Right ventricle myocardium inferior (tissue), 1 donor: Measurements from ENCODE around the gene ACTR2. TPM values are rescaled to one million over a fixed set of nuclear protein-coding genes. Genes with fewer than 3 reads are reported as not detected.
A peak's percentile ranks its signal among the peaks of the same experiment; 100 is the strongest.

Source experiments
- ATAC-seq: fragments of 200-7000 bp; cut with Tn5 transposase; one replicate; pipeline ENCODE4 v1.9.1; 2020; ENCODE audit warnings: mild to moderate bottlenecking, moderate library complexity
- DNase-seq: peaks from one replicate; pipeline ENCODE4 v3.0.0; 2021; ENCODE audit errors: missing footprints
- intact Hi-C: fragments of 100-400 bp; cut with DNase I; formaldehyde crosslinking; loops from one replicate; pipeline ENCODE4 v1.11.0; 2022
- total RNA-seq: library from RNA; stranded (reverse); fragmentation: NEBNext Ultra II Directional; extraction: Animal tissue kit (Norgen Biotek cat#: 25700); gene quantifications from one replicate; pipeline ENCODE4 v1.2.1, GENCODE V29; 2021
- donor health status: DM: no; HTN: yes; CAD: no; lungs with severe emphysema.

Gene ACTR2
- total RNA-seq, 1 donor from 2014 or later = 108 TPM

- intact Hi-C loops = loop anchor here (5.0 kb wide), 1 partner anchor 303 kb away; no protein-coding TSS in a partner anchor
- no peak for DNase-seq
- ATAC-seq = no peak
These were observed 41.3 kb downstream of the ACTR2 start for GRCh38 chr2:65268957-65269356.

GRCh38 chr2:65273344-65273743 lies 45.7 kb downstream of the ACTR2 start:
- intact Hi-C loops = no loop called here
- DNase-seq (no peak), ATAC-seq (no peak)

- no peak for ATAC-seq
- no peak for DNase-seq
- intact Hi-C loops = no loop called here
These were observed 47.7 kb downstream of the ACTR2 start for GRCh38 chr2:65275141-65275915.

GRCh38 chr2:65276609-65277008 lies 49.0 kb downstream of the ACTR2 start:
- ATAC-seq = no peak
- no peak for DNase-seq
- intact Hi-C loops = no loop called here

GRCh38 chr2:65277118-65277517 lies 49.5 kb downstream of the ACTR2 start:
- ATAC-seq = no peak

GRCh38 chr2:65277791-65278483 lies 50.3 kb downstream of the ACTR2 start:
- intact Hi-C loops = no loop called here

More at GRCh38 chr2:65277118-65277517, 49.5 kb downstream of the ACTR2 start:
- DNase-seq = no peak
- intact Hi-C loops = no loop called here

GRCh38 chr2:65278531-65278981 lies 50.9 kb downstream of the ACTR2 start:
- intact Hi-C loops = no loop called here

More at GRCh38 chr2:65277791-65278483, 50.3 kb downstream of the ACTR2 start:
- no peak for DNase-seq
- peak; percentile 34 for ATAC-seq

GRCh38 chr2:65279756-65280155 lies 52.1 kb downstream of the ACTR2 start:
- ATAC-seq (no peak), DNase-seq (no peak)
- intact Hi-C loops = no loop called here

More at GRCh38 chr2:65278531-65278981, 50.9 kb downstream of the ACTR2 start:
- DNase-seq (no peak), ATAC-seq (no peak)

GRCh38 chr2:65281627-65282351 lies 54.2 kb downstream of the ACTR2 start:
- intact Hi-C loops = no loop called here
- peak; percentile 75 for ATAC-seq
- no peak for DNase-seq

- ATAC-seq (no peak), DNase-seq (no peak)
- intact Hi-C loops = no loop called here
These were observed 54.9 kb downstream of the ACTR2 start for GRCh38 chr2:65282477-65283053.

- intact Hi-C loops = no loop called here
- no peak for ATAC-seq
- no peak for DNase-seq
These were observed 59.7 kb downstream of the ACTR2 start for GRCh38 chr2:65287364-65287763.

- ATAC-seq (no peak), DNase-seq (no peak)
- intact Hi-C loops = no loop called here
These were observed 63.8 kb downstream of the ACTR2 start for GRCh38 chr2:65291216-65292105.

GRCh38 chr2:65292106-65292400 lies 64.4 kb downstream of the ACTR2 start:
- no peak for ATAC-seq
- no peak for DNase-seq
- intact Hi-C loops = no loop called here

GRCh38 chr2:65292461-65293011 lies 64.9 kb downstream of the ACTR2 start:
- DNase-seq = no peak
- intact Hi-C loops = no loop called here
- peak; percentile 49 for ATAC-seq

- intact Hi-C loops = no loop called here
- DNase-seq = no peak
- no peak for ATAC-seq
These were observed 65.7 kb downstream of the ACTR2 start for GRCh38 chr2:65293376-65293775.

- intact Hi-C loops = no loop called here
- ATAC-seq = no peak
- no peak for DNase-seq
These were observed 66.5 kb downstream of the ACTR2 start for GRCh38 chr2:65294136-65294535.

GRCh38 chr2:65294701-65295100 lies 67.1 kb downstream of the ACTR2 start:
- ATAC-seq (peak; percentile 66), DNase-seq (no peak)
- intact Hi-C loops = no loop called here

GRCh38 chr2:65296971-65297370 lies 69.3 kb downstream of the ACTR2 start:
- DNase-seq (no peak), ATAC-seq (no peak)
- intact Hi-C loops = no loop called here
